Right lobe of liver (tissue), 6 donors: ENCODE measurements around the gene PTPRK. TPM values are rescaled to one million over a fixed set of nuclear protein-coding genes. Genes with fewer than 3 reads are reported as not detected.
"Not testable (repeated sequence)": the region's sequence is repeated elsewhere in the genome, so short reads cannot be mapped to it uniquely, and the experiment has no call there.

Source experiments
- ATAC-seq, 4 donors: fragments of 200-7000 bp; cut with Tn5 transposase; one replicate each; pipeline ENCODE4 v1.9.1; 2020; ENCODE audit warnings: mild to moderate bottlenecking in 4 of 4, moderate library complexity in 4 of 4
- DNase-seq, 3 donors: peaks; one replicate each; pipeline ENCODE4 v3.0.0-alpha.2; 2020
- H3K27ac ChIP-seq, 3 donors: fragments of 200-600 bp; one replicate each; pipeline ENCODE4 v1.8.0; 2022
- H3K27me3 ChIP-seq, 2 donors: fragments of 200-600 bp; one replicate each; pipeline ENCODE4 v1.8.0; 2022
- H3K36me3 ChIP-seq, 4 donors: fragments of 200-600 bp; sonication (generic) in 1 of 4; one replicate each; pipeline versions ENCODE4 v1.5.1 to v1.8.0; 2017 to 2022; ENCODE audit warnings: control low read depth in 1 of 4
- H3K4me1 ChIP-seq, 4 donors: fragments of 200-600 bp; sonication (generic) in 1 of 4; one replicate each; pipeline versions ENCODE4 v1.5.1 to v1.8.0; 2017 to 2022; ENCODE audit warnings: control low read depth in 1 of 4
- H3K4me3 ChIP-seq, 3 donors: fragments of 200-600 bp; one replicate each; pipeline ENCODE4 v1.8.0; 2022
- H3K9me3 ChIP-seq, 4 donors: fragments of 200-600 bp; sonication (generic) in 1 of 4; one replicate each; pipeline versions ENCODE4 v1.5.1 to v1.8.0; 2017 to 2022; ENCODE audit warnings: control low read depth in 1 of 4
- CTCF ChIP-seq, 4 donors: fragments of 200-600 bp in 3 of 4; fragments of 450-650 bp in 1 of 4; IDR thresholded peaks; one replicate each; pipeline versions ENCODE4 v1.5.1 to v1.8.0; 2016 to 2022; ENCODE audit warnings: antibody characterized with exemption in 4 of 4, mild to moderate bottlenecking in 2 of 4
- POLR2A ChIP-seq: fragments of 450-650 bp; IDR thresholded peaks from one replicate; pipeline ENCODE4 v1.6.1; 2017; ENCODE audit warnings: antibody characterized with exemption, mild to moderate bottlenecking
- WGBS: methylation state at CpG from one replicate; pipeline ENCODE4 v1.1.6; 2018; ENCODE audit warnings: low coverage, low lambda C conversion rate; ENCODE audit not compliant: insufficient coverage; ENCODE audit errors: missing lambda C conversion rate; 5-methylcytosine and 5-hydroxymethylcytosine counted together
- intact Hi-C, 2 donors: fragments of 100-400 bp; cut with DNase I; formaldehyde crosslinking; loops; one replicate each; pipeline versions ENCODE4 v1.11.2 to v1.14.1; 2022
- total RNA-seq, 6 experiments: library from RNA; depleted of rRNA in 2 of 6; stranded (reverse); fragments of >200 nt in 2 of 6; fragmentation: NEBNext Ultra II Directional in 3 of 6; extraction: Animal tissue kit (Norgen Biotek cat#: 25700) in 3 of 6; gene quantifications; one replicate each; pipeline versions ENCODE4 v1.1.0 to v1.2.4, GENCODE V29; 2016 to 2023
- donor health status: DM: no; HTN: yes; CAD: no.
- donor health status: DM: no; HTN: no; CAD: no.
- donor health status: DM: no; HTN: no; CAD: no.
- donor health status: DM: no; HTN: yes; CAD: no.
- donor health status: DM: no; HTN: yes; CAD: no.

PTPRK gene
- total RNA-seq, 6 experiments from 2014 or later, result 27.7 to 54.5 (median 35.7) TPM

GRCh38 chr6:127933852-127934840 lies 586.3 kb downstream of the PTPRK start:
- no peak overlapping the region for H3K4me3 ChIP-seq
- TF ChIP-seq CTCF (IDR thresholded peaks at IDR 0.05) (no peak), POLR2A (no peak)
- H3K27me3 ChIP-seq, result no peaks in the 10 kb centered on the region
- H3K9me3 ChIP-seq, result peaks cover 0 to 9% (median 0%) of the 10 kb centered on the region in 4 donors
- DNase-seq (no peak), ATAC-seq (peak in 1 of 4 donors; percentile 18)
- intact Hi-C loops, result no loop called here
- WGBS, result 83% methylated on average over 7 of the region's 7 CpGs
- no peaks in the 10 kb centered on the region for H3K4me1 ChIP-seq
- H3K36me3 ChIP-seq, result no peaks in the 10 kb centered on the region
- H3K27ac ChIP-seq, result no peak overlapping the region

- Histone ChIP-seq H3K36me3 (no peaks in the 10 kb centered on the region), H3K27ac (no peak overlapping the region), H3K27me3 (no peaks in the 10 kb centered on the region), H3K4me1 (no peaks in the 10 kb centered on the region), H3K4me3 (no peak overlapping the region), H3K9me3 (peaks cover 0 to 9% (median 0%) of the 10 kb centered on the region in 4 donors)
- ATAC-seq, result no peak
- intact Hi-C loops, result no loop called here
- TF ChIP-seq POLR2A (no peak), CTCF (IDR thresholded peaks at IDR 0.05) (no peak)
- no peak for DNase-seq
- 67% methylated on average over 1 of the region's 1 CpG for WGBS
Measured at GRCh38 chr6:127933137-127933536, 587.3 kb downstream of the PTPRK start.

- WGBS, result 60% methylated on average over 5 of the region's 5 CpGs
- TF ChIP-seq POLR2A (no peak), CTCF (IDR thresholded peaks at IDR 0.05) (no peak)
- Histone ChIP-seq H3K27me3 (no peaks in the 10 kb centered on the region), H3K9me3 (peaks cover 0 to 9% (median 0%) of the 10 kb centered on the region in 4 donors), H3K27ac (no peak overlapping the region), H3K4me3 (no peak overlapping the region), H3K4me1 (no peaks in the 10 kb centered on the region), H3K36me3 (no peaks in the 10 kb centered on the region)
- DNase-seq (no peak), ATAC-seq (no peak)
- intact Hi-C loops, result no loop called here
Measured at GRCh38 chr6:127932708-127933107, 587.7 kb downstream of the PTPRK start.

- WGBS, result 80% methylated on average over 3 of the region's 10 CpGs
- H3K4me1 ChIP-seq, H3K9me3 ChIP-seq, H3K27me3 ChIP-seq, ATAC-seq, intact Hi-C loops, H3K36me3 ChIP-seq, H3K4me3 ChIP-seq, H3K27ac ChIP-seq, DNase-seq: not testable (repeated sequence)
Measured at GRCh38 chr6:127926441-127926840, 594.0 kb downstream of the PTPRK start.

GRCh38 chr6:127924440-127924839 lies 596.0 kb downstream of the PTPRK start:
- 61% methylated on average over 2 of the region's 2 CpGs for WGBS
- no peaks in the 10 kb centered on the region for H3K27me3 ChIP-seq
- ATAC-seq, result no peak

More at GRCh38 chr6:127924440-127924839, 596.0 kb downstream of the PTPRK start:
- H3K4me3 ChIP-seq, result no peak overlapping the region
- TF ChIP-seq CTCF (IDR thresholded peaks at IDR 0.05), result no peak
- TF ChIP-seq POLR2A, result no peak
- H3K27ac ChIP-seq, result no peak overlapping the region
- no peaks in the 10 kb centered on the region for H3K9me3 ChIP-seq
- H3K4me1 ChIP-seq, result no peaks in the 10 kb centered on the region
- intact Hi-C loops, result no loop called here
- no peaks in the 10 kb centered on the region for H3K36me3 ChIP-seq
- DNase-seq, result no peak
